ENCODE results near the gene OCIAD1.
"Not testable (repeated sequence)": the region's sequence is repeated elsewhere in the genome, so short reads cannot be mapped to it uniquely, and the experiment has no call there.

The OCIAD1 gene

DNA sequence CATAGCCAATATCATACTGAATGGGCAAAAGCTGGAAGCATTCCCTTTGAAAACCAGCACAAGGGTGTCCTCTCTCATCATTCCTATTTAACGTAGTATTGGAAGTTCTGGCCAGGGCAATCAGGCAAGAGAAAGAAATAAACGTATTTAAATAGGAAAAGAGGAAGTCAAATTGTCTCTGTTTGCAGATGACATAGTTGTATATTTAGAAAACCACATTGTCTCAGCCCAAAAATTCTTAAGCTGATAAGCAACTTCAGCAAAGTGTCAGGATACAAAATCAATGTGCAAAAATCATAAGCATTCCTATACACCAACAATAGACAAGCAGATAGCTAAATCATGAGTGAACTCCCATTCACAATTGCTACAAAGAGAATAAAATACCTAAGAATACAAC, 9.5 kb upstream of the OCIAD1 start:
- DNase-seq (ENCODE audit: low spot score), result not testable (repeated sequence)

DNA sequence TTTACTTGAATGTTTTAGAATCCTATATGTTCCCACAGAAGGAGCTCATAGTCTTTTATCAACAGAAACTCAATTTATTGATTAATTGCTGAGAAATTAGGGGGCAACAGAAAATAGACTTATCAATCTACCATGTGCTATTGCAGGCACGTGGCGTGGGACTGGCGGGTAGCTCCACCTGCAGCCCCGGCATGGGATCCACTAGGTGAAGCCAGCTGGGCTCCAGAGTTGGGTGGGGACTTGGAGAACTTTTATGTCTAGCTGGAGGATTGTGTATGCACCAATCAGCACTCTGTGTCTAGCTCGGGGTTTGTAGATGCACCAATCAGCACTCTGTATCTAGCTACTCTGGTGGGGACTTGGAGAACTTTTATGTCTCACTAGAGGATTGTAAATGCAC, 3.3 kb upstream of the OCIAD1 start:
- DNase-seq (ENCODE audit: low spot score), result no peak

DNA sequence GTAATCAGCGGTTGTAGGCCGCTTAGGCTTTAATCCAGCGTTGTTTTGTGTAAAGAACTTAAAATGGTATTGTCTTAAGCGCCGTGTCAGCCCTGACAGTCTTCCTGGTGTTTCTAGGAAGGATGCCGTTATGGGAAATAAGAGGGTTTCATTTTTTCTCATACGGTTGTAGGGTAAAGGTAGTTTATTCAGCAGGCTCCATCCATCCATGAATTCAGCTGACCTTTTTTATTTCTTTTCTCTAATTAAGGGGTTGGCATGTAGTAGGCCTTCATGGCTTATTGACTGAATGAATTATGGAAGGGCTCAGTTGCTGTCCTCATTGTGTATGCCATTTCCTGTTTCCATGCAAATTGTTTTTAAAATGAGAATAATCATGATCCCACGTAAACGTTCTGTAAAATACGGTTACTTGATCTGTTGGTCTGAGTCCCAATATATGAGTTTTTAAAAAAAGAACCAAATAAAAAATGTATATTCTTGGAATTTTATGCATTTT, 693 bp downstream of the OCIAD1 start:
- DNase-seq (ENCODE audit: low spot score), result peak; percentile 27

DNA sequence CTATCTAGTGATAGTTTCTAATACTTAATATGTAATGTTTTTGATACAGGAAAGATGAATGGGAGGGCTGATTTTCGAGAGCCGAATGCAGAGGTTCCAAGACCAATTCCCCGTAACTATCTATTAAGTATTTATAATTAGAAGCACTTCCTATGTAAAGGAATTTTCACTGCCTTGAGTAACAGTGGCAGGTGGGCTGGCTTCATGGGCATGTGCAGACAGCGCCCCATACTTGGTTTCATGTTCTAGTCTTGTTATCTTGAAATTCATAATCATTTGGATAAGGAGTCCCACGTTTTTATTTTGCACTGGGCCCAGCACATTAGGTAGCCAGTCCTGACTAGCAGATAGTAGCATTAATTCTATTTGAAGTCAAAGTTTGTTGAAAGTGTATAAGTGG, 1.7 kb downstream of the OCIAD1 start:
- DNase-seq (ENCODE audit: low spot score), result no peak

DNA sequence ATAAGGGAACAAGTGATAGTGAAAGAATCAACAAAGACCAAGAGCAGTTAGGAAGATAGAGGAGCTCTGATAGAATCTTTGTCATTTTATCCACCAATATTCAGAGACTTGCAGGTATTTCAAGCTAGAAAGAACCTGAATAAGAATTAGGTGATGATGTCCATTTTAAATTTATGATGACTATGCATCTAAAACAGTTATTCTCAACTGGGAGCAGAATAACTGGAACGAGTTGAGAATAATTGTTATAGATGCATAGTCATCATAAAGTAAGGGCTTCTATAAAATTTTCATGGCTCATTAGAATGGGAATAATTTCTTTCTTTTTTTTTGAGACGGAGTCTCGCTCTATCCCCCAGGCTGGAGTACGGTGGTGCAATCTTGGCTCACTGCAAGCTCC, 5.8 kb downstream of the OCIAD1 start:
- no peak for DNase-seq (ENCODE audit: low spot score)

DNA sequence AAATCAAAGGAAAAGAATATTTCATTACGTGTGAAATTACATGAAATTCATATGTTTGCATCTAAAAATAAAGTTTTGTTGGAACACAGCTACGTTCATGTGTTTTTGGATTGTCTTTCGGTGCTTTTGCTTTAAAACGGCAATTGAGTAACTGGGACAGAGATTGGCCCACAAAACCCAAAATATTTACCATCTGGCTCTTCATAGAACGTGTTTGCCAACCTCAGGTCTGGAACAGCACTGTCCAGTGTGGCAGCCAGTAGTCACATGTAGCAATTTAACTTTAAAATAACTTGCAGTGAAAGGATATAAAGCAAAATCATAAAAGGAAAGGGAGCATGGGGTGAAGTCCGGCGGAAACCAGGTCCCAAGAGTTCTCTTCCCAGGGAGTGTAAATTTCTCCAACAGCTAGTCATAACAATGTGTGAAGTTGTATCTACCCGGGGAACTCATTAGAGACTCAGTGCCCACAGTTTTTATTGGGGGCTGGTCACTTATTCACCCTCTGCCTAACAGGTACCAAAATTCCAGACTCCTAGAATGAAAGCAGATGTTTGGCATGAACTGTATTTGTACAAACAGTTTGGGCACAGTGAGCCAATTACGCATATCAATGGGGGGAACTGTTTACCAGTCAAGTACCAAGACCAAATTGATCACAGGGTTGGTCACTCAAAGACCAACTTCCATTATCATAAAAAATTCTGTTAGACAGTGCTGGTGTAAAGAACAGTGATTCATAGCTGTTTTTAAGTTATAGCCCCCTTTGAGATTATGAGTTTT, 10.3 kb downstream of the OCIAD1 start:
- DNase-seq (ENCODE audit: low spot score), result no peak

DNA sequence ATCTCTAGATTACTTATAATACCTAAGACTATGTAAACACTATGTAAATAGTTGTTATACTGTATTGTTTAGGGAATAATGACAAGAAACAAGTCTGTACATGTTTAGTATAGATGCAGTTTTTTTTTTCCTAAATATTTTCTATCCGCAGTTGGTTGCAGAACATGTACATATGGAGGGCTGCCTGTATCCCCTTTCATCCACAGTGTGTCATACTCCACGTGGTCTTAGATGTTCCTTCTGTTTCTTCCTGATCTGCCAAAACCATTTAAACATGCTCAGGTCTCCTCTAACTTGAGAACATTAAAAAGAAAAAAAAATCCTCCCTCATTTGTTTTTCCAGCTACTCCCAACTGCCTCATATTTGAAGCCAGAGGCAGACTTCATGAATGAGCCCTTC, 14.0 kb downstream of the OCIAD1 start:
- no peak for DNase-seq (ENCODE audit: low spot score)

DNA sequence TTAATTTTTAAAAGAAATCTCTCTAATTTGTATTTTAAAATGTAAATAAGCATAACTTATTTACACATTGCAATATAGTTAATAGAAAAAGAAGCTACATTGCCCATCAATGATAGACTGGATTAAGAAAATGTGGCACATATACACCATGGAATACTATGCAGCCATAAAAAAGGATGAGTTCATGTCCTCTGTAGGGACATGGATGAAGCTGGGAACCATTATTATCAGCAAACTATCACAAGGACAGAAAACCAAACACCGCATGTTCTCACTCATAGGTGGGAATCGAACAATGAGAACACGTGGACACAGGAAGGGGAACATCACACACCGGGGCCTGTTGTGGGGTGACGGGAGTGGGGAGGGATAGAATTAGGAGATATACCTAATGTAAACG, 17.9 kb downstream of the OCIAD1 start:
- not testable (repeated sequence) for DNase-seq (ENCODE audit: low spot score)

DNA sequence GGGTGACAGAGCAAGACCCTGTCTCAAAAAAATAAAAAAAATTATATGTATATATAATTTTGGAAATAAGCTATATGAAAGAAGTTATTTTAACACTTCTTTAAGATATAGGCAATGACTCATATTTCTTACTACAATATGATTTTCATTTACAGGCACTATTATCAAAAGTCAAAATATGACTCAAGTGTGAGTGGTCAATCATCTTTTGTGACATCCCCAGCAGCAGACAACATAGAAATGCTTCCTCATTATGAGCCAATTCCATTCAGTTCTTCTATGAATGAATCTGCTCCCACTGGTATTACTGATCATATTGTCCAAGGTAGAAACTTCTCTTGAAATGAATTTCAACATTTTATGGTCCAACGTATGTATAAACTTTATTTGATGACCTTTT, 20.8 kb downstream of the OCIAD1 start:
- DNase-seq (ENCODE audit: low spot score), result no peak

DNA sequence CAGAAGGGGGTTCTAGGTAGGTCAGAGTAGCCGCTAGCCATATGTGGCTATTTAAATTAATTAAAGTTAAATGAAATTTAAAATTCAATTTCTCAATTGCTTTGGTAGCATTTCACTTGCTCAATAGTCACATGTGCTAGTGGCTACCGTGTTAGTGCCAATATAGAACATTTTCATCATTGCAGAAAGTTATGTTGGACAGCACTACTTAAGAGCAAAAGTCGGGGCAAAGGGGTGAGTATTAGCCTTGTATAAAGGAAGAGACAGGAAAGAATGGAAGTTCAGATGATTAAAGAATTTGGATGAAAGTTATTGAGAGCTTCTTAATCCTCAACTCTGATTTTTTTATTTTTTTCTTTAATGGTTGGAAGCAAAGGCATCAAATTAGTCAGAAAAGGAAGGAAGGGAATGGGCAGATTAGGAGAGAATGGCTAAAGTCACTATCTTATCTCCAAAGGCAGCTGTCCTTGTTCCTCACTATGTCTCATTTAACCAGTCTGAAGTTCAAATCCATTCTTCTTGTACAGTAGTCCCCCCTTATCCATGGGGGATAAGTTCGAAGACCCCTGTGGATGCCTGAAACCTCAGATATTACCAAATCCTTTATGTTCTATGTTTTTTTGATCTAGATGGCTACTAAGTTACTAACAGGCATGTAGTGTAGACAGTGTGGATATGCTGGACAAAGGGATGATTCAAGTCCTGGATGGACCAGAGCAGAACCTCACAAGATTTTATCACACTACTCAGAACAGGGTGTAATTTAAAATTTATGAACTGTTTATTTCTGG, 22.9 kb downstream of the OCIAD1 start:
- no peak for DNase-seq (ENCODE audit: low spot score)

DNA sequence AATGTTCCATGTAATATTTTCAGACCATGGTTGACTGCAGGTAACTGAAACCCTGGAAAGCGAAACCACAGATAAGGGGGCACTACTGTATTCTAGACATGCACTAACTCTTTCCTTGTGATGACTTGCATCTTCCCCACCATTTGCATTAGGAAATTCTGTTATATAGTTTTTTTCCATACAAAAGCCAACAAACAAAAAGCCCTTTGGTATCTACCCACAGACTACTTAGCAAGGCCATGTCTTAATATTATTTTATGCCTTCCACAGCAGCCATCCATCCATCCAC, 23.5 kb downstream of the OCIAD1 start:
- DNase-seq (ENCODE audit: low spot score), result no peak

DNA sequence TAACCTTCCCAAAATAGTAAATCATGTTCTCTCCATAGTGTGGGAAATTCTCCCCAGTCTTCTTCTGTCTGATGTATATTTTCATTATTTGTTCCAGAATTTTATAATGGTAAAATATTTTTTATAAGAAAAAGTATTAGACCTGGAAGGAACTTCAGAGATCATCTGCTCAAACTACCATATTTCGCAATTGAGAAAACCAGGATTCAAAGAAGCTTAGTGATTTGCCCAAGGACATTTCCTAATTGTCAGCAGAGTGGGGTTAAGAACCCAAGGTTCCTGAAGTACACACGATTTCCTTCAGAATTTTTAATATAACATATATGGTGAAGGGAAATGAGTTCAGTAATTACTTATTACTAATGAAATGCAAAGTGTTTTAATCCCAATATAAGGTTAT, 24.1 kb downstream of the OCIAD1 start:
- DNase-seq (ENCODE audit: low spot score), result no peak

DNA sequence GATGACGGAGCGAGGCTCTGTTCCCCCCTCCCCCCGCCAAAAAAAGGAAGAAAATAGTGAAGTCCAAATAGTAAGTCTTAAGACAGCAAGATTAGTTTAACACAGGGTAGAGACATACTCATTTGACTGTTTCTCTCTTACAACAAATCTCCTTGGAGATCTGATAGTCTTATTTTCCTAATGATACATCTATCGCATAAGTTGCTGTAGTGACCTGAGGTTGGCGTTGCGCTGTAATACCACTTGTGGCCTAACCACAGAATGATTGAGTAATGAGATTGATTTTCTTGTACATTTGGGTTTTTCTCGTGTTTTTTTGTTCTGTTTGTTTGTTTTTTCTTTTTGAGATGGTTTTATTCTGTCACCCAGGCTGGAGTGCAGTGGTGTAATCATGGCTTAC, 27.2 kb downstream of the OCIAD1 start:
- DNase-seq (ENCODE audit: low spot score), result no peak

DNA sequence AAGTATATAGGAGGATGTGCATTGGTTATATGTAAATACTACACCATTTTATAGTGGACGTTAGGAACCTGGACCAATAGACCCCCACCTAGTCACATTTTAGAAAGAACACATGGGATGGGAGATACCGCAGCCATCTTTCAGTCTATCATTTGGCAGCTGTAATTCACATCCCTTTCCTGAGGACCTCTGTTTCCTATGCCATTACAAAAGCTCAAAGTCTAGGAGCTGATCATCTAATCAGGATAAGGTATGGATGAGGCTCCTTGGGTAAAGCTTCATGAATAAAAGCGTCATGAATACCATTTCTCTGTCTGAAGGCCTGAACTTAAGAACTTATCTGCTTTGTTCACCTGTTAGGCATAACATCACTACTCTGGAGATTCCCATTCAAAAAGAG, 31.1 kb downstream of the OCIAD1 start:
- no peak for DNase-seq (ENCODE audit: low spot score)

DNA sequence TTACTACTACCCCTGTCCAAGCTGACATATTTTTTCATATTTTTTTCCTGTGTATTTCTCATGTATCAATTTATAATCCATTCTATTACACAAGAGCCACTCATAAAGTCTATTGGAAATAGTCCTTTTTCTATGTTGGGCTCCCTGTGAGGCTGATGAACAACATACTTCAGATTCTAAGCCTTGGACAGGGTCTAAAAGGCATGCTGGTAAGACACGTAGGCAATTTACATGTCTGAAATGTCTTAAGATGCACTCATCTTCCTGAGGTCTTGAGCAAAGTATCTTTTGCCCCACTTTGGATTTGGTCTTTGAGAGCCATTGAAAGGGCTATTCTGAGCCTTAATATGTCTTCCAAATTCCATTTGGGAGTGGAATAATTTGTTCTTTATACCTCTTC, 31.8 kb downstream of the OCIAD1 start:
- no peak for DNase-seq (ENCODE audit: low spot score)

DNA sequence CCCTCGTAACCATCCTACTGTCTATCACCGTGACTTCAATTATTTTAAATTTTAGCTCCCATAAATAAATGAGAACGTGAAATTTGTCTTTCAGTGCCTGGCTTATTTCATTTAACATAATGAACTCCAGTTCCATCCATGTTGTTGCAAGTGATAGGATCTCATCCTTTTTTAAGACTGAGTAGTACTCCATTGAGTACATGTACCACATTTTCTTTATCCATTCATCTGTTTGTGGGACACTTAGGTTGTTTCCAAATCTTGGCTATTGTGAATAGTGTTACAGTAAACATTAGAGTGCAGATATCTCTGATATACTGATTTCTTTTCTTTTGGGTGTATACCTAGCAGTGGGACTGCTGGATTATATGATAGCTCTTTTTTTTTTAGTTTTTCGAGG, 32.8 kb downstream of the OCIAD1 start:
- no peak for DNase-seq (ENCODE audit: low spot score)

DNA sequence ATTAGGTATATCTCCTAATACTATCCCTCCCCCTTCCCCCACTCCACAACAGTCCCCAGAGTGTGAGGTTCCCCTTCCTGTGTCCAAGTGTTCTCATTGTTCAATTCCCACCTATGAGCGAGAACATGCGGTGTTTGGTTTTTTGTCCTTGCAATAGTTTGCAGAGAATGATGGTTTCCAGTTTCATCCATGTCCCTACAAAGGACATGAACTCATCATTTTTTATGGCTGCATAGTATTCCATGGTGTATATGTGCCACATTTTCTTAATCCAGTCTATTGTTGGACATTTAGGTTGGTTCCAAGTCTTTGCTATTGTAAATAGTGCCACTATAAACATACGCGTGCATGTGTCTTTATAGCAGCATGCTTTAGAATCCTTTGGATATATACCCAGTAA, 33.8 kb downstream of the OCIAD1 start:
- not testable (repeated sequence) for DNase-seq (ENCODE audit: low spot score)

DNA sequence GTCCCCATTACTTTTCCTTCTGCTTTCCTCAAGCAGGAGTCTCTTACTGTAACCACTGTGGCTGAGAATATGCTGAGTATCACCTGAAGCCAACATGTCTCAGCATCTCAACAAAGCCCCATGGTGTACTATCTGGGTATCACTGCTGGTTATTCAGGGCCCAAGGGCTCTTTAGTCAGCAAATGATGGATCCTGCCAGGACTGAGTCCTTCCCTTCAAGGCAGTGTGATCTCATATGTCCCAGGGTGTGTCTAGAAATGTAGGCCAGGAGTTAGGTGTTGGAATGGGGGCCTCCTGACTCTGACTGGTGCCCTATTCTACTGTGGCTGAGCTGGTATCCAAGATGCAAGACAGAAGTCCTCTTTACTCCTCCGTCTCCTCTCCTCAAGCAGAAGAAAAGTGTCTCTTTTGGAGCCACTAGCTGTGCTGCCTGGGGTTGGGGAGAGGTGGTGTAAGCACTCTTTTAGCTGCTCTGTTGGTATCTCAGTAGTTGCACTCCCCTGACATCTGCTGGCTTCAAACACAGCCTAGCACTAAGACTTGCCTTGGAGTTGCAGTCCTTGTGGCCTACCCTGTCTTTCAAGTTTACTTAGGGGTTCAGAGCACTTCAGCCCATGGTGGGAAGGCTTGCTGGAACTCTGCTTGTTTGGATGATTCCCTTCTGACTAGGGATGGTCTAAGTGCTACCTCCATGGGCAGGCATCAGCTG, 47.1 kb downstream of the OCIAD1 start:
- peak; percentile 49 for DNase-seq (ENCODE audit: low spot score)

DNA sequence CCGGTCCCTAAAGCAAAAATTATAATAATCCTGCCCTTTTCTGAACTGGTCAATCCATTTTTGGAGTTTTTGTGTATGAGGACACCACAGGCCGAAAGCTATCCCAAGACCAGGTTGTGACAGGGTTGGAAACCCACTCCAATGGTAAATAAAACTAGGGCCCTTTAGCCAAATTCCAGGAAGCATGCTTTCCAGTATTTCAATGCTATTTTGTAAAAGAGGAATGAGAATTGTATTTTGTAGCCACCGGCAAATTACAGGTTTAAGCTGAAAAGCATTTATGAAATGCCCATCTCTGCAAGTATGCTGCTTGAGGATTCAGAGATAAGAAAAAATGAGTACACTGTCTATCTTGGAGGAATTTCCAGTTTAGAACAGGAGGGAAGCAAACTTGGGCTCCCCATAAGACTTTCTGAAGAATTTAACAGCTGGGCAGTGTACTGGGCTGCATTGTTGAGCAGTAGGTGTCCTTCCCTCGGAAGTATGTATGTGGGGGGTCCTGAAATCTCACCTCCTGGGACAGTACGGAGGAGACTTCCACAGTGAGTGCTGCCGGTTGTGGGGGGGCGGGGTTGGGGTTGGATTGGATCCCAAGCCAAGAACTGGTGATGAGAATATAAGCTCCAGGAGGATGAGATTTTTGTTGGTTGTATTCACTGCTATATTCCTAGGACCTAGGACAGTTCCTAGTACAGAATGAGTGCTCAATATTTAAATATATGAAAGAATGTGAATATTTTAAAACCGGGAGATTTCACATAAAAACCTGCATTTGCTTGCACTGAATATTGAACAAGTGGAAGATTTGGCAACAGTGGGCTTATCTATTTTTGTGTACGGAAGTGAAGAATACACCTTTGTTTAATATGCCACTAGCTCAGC, 48.9 kb downstream of the OCIAD1 start:
- DNase-seq (ENCODE audit: low spot score), result no peak

DNA sequence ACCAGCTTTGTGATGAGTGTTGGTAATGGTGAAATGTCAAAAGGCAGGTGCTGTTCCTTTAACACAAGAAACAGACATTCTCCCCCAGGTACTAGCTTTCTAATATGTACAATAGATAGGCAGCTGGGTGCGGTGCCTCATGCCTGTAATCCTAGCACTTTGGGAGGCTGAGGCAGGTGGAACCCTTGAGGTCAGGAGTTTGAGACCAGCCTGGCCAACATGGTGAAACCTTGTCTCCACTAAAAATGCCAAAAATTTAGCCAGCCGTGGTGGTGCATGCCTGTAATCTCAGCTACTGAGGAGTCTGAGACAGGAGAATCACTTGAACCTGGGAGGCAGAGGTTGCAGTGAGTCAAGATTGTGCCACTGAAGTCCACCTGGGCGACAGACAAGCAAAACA, 50.8 kb downstream of the OCIAD1 start:
- DNase-seq (ENCODE audit: low spot score), result not testable (repeated sequence)

DNA sequence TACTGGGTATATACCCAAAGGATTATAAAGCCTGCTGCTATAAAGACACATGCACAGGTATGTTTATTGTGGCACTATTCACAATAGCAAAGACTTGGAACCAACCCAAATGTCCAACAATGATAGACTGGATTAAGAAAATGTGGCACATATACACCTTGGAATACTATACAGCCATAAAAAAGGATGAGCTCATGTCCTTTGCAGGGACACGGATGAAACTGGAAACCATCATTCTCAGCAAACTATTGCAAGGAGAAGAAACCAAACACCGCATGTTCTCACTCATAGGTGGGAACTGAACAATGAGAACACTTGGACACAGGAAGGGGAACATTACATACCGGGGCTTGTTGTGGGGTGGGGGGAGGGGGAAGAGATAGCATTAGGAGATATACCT, 58.9 kb downstream of the OCIAD1 start:
- not testable (repeated sequence) for DNase-seq (ENCODE audit: low spot score)

DNA sequence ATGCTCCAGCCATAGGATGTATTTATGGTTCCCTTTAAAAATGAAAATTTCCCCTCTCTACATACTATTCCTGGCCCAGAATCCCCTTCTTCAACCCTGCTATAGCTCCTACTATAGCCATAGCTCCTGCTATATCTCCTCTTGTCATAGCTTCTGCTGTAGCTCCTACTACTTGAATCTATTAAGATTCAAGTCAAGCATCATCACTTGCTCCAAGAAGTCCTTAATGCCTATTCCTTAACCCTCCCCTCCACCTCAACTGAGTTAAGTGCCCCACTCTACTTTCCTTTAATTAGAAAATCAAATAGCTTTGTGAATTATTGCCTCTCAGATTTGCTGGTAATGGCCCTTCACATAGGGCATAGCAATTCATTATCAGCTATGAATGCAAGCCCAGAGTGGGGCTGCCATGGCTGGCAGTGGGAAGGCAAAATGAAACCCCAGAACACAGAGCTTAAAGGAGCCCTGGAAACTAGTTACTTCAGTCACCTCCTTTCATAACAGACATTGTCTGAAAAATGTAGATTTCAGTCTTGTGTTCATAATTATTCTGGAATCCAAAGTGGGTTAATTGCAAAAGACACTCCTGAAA, 60.2 kb downstream of the OCIAD1 start:
- DNase-seq (ENCODE audit: low spot score), result no peak

Measured in pons (tissue), 1 donor.